ENCODE data around the gene HPCA. TPM values are rescaled to one million over a fixed set of nuclear protein-coding genes. Genes with fewer than 3 reads are reported as not detected.

The HPCA gene
- 0.49 TPM in 1 of 2 replicates, not detected in the other for total RNA-seq (ENCODE audit: low replicate concordance)

DNA sequence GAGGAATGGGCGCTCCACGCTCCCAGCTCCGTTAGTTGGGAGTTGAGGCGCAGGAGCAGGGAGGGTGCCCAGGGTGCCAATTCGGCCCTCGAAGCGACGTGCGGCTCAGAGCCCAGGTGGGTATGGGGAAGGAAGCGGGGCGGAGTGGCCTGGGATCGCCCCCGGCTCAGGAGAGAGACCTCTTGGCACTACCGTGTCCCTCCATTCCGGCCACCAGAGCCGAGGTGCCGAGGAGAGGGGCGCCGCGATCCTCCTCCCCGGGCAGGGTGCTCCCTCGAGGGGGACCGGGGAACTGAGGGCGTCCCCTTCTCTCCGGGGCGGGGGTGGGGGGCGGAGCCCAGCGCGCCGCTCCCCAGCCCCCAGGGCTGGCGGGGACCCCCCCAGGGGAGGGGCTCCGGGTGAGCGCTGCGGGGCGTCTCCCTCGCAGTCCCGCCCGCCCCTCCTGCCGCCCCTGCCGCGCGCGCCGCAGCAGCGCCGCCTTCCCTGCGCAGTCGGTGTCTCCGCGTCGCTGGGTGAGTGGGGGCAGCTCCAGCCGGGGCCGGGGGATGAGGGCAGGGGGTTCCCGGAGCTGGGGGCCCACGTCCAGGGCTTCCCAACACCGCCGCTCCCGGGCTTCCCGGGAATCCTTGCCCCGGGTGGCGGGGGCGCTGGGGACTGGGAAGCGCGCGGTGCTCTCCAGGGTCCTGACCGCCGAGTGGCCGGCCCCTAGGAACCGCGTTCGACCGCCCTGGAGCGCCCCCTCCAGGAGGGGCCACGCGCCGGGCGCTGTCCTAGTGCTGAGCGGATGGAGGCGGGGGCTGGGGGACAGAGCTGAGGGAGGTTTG, at the start of gene HPCA:
TSS of gene HPCA (plus strand) at position 488 of the 824 bp plus-strand sequence. CDS start 2,408 bp downstream, outside the sequence.
- peak; percentile 51 for DNase-seq (ENCODE audit: low read depth)
- TF ChIP-seq, protein P1, sequence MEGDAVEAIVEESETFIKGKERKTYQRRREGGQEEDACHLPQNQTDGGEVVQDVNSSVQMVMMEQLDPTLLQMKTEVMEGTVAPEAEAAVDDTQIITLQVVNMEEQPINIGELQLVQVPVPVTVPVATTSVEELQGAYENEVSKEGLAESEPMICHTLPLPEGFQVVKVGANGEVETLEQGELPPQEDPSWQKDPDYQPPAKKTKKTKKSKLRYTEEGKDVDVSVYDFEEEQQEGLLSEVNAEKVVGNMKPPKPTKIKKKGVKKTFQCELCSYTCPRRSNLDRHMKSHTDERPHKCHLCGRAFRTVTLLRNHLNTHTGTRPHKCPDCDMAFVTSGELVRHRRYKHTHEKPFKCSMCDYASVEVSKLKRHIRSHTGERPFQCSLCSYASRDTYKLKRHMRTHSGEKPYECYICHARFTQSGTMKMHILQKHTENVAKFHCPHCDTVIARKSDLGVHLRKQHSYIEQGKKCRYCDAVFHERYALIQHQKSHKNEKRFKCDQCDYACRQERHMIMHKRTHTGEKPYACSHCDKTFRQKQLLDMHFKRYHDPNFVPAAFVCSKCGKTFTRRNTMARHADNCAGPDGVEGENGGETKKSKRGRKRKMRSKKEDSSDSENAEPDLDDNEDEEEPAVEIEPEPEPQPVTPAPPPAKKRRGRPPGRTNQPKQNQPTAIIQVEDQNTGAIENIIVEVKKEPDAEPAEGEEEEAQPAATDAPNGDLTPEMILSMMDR (IDR thresholded peaks at IDR 0.05; ENCODE audit: insufficient read depth, low read length), result peak; percentile 68
- H3K4me3 ChIP-seq (ENCODE audit: low read depth, low read length), result no peak within 1 kb of the TSS

DNA sequence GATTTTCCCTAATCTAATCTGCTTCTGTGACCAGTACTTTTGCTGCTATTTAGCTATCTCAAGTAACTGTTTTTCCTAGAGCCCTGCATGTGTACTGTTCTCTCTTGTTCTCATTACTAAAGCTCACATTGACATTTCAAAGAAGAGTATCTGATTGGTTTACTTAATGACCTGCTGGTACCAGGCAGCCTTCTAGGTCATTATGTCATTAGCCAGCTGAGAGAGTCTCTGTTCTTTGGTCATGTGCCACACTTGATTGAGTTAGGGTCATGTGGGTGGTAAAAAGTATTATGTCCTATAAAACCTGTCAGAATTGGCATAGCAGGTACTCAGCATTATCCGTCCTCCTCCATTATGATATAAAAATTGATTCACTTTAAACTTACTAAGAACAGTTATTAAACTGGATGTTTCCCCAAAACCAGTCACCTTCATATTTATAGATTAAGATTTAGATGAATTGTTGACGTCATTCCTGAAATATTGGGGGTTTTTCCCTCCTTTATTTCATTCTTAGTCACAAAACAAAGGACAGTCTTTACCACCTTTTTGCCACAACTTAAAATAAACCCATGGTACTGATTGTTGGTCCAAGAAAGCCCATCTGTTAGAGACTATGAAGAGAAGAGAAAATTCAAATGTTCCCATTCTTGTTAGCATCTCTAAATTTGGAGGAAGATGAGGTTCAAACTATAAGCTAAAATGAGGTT, 37.8 kb upstream of the HPCA start:
- TF ChIP-seq, protein P1 (IDR thresholded peaks at IDR 0.05; ENCODE audit: insufficient read depth, low read length), result no peak
- no peak for DNase-seq (ENCODE audit: low read depth)
- H3K4me3 ChIP-seq (ENCODE audit: low read depth, low read length), result no peak overlapping the region

DNA sequence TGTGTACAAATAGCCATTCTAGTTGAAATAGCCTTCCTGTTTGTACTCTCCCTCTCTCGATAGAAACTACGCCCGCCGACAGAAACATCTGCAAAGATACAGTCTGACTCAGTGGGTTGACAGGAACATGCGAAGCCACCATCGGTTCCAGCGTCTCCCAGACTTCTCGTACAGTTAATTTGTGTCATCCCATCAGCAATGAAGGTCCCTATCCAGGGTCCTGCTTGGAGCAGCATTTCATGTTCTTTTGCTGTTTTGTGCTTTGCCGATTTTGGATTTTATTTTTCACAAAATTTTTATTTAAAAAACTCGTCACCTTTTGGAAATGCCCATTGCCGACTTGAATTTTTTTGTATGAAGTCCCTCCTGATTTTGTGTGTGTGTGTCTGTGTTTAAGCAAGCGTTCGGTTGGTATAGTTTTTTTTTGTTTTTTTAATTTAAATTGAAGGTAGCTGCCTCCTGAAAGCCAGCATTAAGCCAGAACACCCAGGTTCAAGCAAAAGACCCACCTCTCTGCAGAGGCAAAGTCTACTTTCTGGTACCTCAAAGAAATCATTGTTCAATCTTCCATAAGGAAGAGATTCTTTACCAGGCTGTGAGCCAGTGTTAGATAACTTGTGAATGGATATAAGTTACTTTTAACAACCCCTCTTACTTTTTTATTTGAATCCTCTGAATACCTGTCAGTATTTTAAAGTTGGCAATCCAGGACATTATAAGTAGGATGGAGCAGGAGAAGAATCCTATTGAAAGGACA, 30.3 kb upstream of the HPCA start:
- H3K4me3 ChIP-seq (ENCODE audit: low read depth, low read length), result no peak overlapping the region
- TF ChIP-seq, protein P1 (IDR thresholded peaks at IDR 0.05; ENCODE audit: insufficient read depth, low read length), result no peak
- DNase-seq (ENCODE audit: low read depth), result no peak

DNA sequence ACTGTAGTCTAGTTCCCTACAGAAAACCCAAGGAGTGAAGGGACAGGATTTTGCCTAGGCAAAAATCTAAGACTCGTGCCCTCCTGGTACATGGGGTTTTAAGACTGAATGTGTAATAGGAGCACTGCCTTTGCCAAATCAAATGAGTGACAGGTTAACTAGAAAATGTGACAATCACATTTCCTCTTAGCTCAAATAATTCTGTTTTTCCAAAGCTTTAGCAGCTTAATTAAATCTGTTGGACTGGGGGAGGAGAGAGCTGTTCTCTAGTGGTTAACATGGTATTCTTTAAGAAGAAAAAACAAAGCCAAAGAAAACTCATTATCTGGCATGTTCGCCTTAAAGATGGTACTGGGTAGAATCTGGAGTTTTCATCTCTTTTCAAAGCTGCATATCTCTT, 28.2 kb upstream of the HPCA start:
- TF ChIP-seq, protein P1 (IDR thresholded peaks at IDR 0.05; ENCODE audit: insufficient read depth, low read length), result no peak

DNA sequence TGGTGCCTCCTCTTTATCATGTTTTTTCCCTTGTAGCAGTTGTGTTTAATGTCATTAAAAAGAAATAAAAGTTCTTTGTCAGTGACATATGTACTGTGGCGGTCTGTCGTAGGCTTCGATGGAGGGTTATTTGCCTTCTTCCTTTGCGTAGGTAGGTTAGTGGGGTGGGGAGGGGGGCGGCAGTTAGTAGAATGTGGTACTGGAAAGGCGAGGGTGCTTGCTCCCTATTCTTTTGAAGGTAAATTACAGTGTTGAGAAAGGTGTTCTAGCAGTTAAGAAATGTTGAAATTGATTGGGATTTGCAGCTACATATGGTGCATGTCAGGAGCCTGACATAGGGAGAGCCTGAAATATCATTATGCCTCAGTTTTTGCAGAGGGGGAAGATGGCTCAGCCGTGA, 27.5 kb upstream of the HPCA start:
- no peak overlapping the region for H3K4me3 ChIP-seq (ENCODE audit: low read depth, low read length)
- TF ChIP-seq, protein P1 (IDR thresholded peaks at IDR 0.05; ENCODE audit: insufficient read depth, low read length), result no peak
- no peak for DNase-seq (ENCODE audit: low read depth)

More for the DNA sequence above, 28.2 kb upstream of the HPCA start:
- no peak overlapping the region for H3K4me3 ChIP-seq (ENCODE audit: low read depth, low read length)
- DNase-seq (ENCODE audit: low read depth), result no peak

DNA sequence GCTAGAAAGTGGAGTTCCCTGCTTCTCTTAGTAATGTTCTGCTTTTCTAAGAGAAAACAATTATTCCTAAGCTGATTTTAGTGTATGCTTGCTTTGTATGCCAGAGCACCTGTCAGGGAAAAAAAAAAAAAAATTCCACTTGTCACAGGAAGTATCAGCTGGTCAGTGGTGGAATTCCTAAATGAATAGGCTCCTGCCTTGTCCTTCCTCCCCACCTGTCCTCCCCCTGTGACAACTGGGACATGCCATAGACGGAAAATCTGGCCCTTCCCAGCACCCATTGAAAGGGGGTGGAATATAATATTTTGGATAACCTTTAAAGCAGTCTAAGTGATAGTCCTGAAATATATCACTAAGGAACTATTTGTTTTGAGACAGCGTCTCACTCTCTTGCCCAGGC, 26.4 kb upstream of the HPCA start:
- no peak overlapping the region for H3K4me3 ChIP-seq (ENCODE audit: low read depth, low read length)
- TF ChIP-seq, protein P1 (IDR thresholded peaks at IDR 0.05; ENCODE audit: insufficient read depth, low read length), result no peak
- no peak for DNase-seq (ENCODE audit: low read depth)
